ENCODE measurements around the gene TRIO. TPM values are rescaled to one million over a fixed set of nuclear protein-coding genes. Genes with fewer than 3 reads are reported as not detected.

TRIO gene
- total and polyA plus RNA-seq, 2 donors (not counting 1 experiment from before 2014, with no cell fraction given): 134 to 281 TPM

DNA sequence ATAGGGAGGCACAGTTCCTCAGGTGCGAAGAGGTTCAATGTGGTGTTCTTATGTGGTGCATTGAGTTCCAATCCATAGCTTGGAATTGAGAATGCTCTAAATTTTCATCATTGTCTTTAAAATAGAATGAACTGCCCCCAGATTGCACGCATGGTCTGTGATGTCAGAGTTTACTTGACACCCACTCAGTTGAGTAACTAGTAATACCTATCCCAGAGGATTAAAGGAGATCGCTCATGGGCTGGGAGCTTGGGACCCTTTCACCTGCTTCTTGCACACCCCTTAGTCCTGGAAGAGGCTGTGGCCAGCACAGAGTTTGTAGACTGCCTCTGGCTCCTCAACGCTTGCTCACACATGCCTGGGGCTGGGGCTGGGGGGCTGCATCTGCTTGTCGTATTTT is 343.3 kb downstream of the TRIO start:
- no peak for DNase-seq (ENCODE audit: low read depth in 2 of 2)
- Histone ChIP-seq H3K27me3 (ENCODE audit: control insufficient read depth, insufficient read depth, low read length) (no peaks in the 10 kb centered on the region), H3K79me2 (ENCODE audit: control insufficient read depth, insufficient read depth, low read length) (peaks cover 4% of the 10 kb centered on the region), H3K4me2 (ENCODE audit: extremely low read depth, insufficient read depth, low read length) (no peak overlapping the region), H4K20me1 (ENCODE audit: control insufficient read depth, extremely low read depth, insufficient read depth, low read length) (no peaks in the 10 kb centered on the region), H3K36me3 (ENCODE audit: control insufficient read depth, insufficient read depth, low read length) (peaks cover 46% of the 10 kb centered on the region), H3K4me3 (replicated peaks in 1 of 4; ENCODE audit: control extremely low read depth in 1 of 4, insufficient read depth in 1 of 4, low read depth in 3 of 4, low read length in 4 of 4) (no peak overlapping the region), H3K4me1 (ENCODE audit: control insufficient read depth, extremely low read depth, insufficient read depth, low read length) (peaks cover 2% of the 10 kb centered on the region), H3K9ac (ENCODE audit: insufficient read depth, low read length) (no peak overlapping the region), H2AFZ (ENCODE audit: low read length) (no peak overlapping the region), H3K27ac (ENCODE audit: insufficient read depth, low read length) (no peak overlapping the region), H3K9me3 (ENCODE audit: control insufficient read depth, insufficient read depth, low read depth, low read length) (no peaks in the 10 kb centered on the region)
- TF ChIP-seq, protein P1, sequence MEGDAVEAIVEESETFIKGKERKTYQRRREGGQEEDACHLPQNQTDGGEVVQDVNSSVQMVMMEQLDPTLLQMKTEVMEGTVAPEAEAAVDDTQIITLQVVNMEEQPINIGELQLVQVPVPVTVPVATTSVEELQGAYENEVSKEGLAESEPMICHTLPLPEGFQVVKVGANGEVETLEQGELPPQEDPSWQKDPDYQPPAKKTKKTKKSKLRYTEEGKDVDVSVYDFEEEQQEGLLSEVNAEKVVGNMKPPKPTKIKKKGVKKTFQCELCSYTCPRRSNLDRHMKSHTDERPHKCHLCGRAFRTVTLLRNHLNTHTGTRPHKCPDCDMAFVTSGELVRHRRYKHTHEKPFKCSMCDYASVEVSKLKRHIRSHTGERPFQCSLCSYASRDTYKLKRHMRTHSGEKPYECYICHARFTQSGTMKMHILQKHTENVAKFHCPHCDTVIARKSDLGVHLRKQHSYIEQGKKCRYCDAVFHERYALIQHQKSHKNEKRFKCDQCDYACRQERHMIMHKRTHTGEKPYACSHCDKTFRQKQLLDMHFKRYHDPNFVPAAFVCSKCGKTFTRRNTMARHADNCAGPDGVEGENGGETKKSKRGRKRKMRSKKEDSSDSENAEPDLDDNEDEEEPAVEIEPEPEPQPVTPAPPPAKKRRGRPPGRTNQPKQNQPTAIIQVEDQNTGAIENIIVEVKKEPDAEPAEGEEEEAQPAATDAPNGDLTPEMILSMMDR (conservative IDR thresholded peaks at IDR 0.05 in 1 of 2, IDR thresholded peaks at IDR 0.05 in 1 of 2; ENCODE audit: low read depth in 1 of 2, low read length in 2 of 2): no peak
- TF ChIP-seq EZH2 (IDR thresholded peaks at IDR 0.05; ENCODE audit: low read length, missing control alignments): no peak

DNA sequence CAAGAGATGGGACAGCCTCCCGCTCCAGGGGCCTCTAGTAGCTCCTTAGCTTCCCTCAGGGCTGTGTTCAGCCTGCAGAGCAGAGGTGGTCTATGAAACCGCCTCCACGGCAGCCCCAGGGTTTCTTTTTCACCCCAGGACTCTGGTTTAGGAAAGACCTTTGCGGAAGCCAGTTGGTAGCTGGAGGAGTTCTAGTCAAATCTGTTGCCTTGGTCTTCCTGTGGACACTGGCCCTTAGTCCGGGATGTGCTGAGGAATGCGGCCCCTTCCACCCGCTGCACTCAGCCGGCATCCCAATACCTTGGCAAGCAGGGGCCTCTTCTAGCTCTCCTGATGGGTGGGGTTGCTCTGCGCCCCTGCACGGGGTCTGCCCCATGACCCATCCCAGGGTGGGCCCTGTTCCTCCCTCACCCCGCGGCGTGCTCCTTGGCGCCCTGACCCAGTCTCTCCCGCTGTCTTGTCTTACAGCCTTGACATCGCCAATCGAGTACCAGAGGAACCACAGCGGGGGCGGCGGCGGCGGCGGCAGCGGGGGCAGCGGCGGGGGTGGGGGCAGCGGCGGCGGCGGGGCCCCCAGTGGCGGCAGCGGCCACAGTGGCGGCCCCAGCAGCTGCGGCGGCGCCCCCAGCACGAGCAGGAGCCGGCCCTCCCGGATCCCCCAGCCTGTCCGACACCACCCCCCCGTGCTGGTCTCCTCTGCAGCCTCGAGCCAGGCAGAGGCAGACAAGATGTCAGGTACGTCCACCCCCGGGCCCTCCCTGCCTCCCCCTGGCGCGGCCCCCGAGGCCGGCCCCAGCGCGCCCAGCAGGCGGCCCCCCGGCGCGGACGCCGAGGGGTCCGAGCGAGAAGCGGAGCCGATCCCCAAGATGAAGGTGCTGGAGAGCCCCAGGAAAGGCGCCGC is 344.1 kb downstream of the TRIO start:
- TF ChIP-seq, protein P1 (conservative IDR thresholded peaks at IDR 0.05 in 1 of 2, IDR thresholded peaks at IDR 0.05 in 1 of 2; ENCODE audit: low read depth in 1 of 2, low read length in 2 of 2): no peak
- no peak for TF ChIP-seq EZH2 (IDR thresholded peaks at IDR 0.05; ENCODE audit: low read length, missing control alignments)
- peaks cover 5% of the 10 kb centered on the region for H3K79me2 ChIP-seq (ENCODE audit: control insufficient read depth, insufficient read depth, low read length)
- H3K4me1 ChIP-seq (ENCODE audit: control insufficient read depth, extremely low read depth, insufficient read depth, low read length): peaks cover 2% of the 10 kb centered on the region
- no peak overlapping the region for H2AFZ ChIP-seq (ENCODE audit: low read length)
- H3K9ac ChIP-seq (ENCODE audit: insufficient read depth, low read length): no peak overlapping the region
- peaks cover 52% of the 10 kb centered on the region for H3K36me3 ChIP-seq (ENCODE audit: control insufficient read depth, insufficient read depth, low read length)
- DNase-seq (ENCODE audit: low read depth in 2 of 2): no peak
- H3K9me3 ChIP-seq (ENCODE audit: control insufficient read depth, insufficient read depth, low read depth, low read length): no peaks in the 10 kb centered on the region
- H3K4me2 ChIP-seq (ENCODE audit: extremely low read depth, insufficient read depth, low read length): no peak overlapping the region
- H3K4me3 ChIP-seq (replicated peaks in 1 of 4; ENCODE audit: control extremely low read depth in 1 of 4, insufficient read depth in 1 of 4, low read depth in 3 of 4, low read length in 4 of 4): no peak overlapping the region
- H3K27me3 ChIP-seq (ENCODE audit: control insufficient read depth, insufficient read depth, low read length): no peaks in the 10 kb centered on the region
- no peaks in the 10 kb centered on the region for H4K20me1 ChIP-seq (ENCODE audit: control insufficient read depth, extremely low read depth, insufficient read depth, low read length)
- H3K27ac ChIP-seq (ENCODE audit: insufficient read depth, low read length): no peak overlapping the region

DNA sequence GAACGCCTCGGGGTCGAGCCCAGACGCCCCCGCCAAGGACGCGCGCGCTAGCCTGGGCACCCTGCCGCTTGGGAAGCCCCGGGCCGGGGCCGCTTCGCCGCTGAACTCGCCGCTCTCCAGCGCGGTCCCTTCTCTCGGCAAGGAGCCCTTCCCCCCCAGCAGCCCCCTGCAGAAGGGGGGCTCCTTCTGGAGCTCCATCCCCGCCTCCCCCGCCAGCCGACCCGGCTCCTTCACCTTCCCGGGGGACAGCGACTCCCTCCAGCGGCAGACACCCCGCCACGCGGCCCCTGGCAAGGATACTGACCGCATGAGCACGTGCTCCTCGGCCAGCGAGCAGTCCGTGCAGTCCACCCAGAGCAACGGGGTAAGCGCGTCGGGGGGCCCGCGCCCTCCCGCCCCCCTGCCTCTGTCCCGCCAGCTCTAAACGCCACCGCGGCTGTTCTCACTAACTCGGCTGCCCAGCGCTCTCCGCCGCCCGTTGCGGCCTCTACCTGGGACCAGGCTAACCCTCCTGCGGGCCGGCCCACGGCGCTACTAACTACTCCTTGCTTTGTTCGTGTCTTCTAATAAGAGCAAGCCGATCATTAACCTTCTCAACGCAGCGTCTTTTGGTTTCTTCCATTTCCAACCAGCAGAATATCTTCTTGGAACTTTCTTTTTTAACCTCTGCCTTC is 344.9 kb downstream of the TRIO start:
- no peak for DNase-seq (ENCODE audit: low read depth in 2 of 2)
- H3K36me3 ChIP-seq (ENCODE audit: control insufficient read depth, insufficient read depth, low read length): peaks cover 55% of the 10 kb centered on the region
- H3K27me3 ChIP-seq (ENCODE audit: control insufficient read depth, insufficient read depth, low read length): no peaks in the 10 kb centered on the region
- H2AFZ ChIP-seq (ENCODE audit: low read length): no peak overlapping the region
- no peaks in the 10 kb centered on the region for H4K20me1 ChIP-seq (ENCODE audit: control insufficient read depth, extremely low read depth, insufficient read depth, low read length)
- no peak overlapping the region for H3K4me2 ChIP-seq (ENCODE audit: extremely low read depth, insufficient read depth, low read length)
- peaks cover 8% of the 10 kb centered on the region for H3K79me2 ChIP-seq (ENCODE audit: control insufficient read depth, insufficient read depth, low read length)
- peaks cover 2% of the 10 kb centered on the region for H3K4me1 ChIP-seq (ENCODE audit: control insufficient read depth, extremely low read depth, insufficient read depth, low read length)
- H3K9ac ChIP-seq (ENCODE audit: insufficient read depth, low read length): no peak overlapping the region
- H3K27ac ChIP-seq (ENCODE audit: insufficient read depth, low read length): no peak overlapping the region
- H3K9me3 ChIP-seq (ENCODE audit: control insufficient read depth, insufficient read depth, low read depth, low read length): no peaks in the 10 kb centered on the region
- TF ChIP-seq EZH2 (IDR thresholded peaks at IDR 0.05; ENCODE audit: low read length, missing control alignments): no peak
- TF ChIP-seq, protein P1 (conservative IDR thresholded peaks at IDR 0.05 in 1 of 2, IDR thresholded peaks at IDR 0.05 in 1 of 2; ENCODE audit: low read depth in 1 of 2, low read length in 2 of 2): no peak
- H3K4me3 ChIP-seq (replicated peaks in 1 of 4; ENCODE audit: control extremely low read depth in 1 of 4, insufficient read depth in 1 of 4, low read depth in 3 of 4, low read length in 4 of 4): no peak overlapping the region
